GM19397 (cell line): ENCODE measurements around the gene PCSK1N.
"Not testable (repeated sequence)": the region's sequence is repeated elsewhere in the genome, so short reads cannot be mapped to it uniquely, and the experiment has no call there.

Source experiments
- ATAC-seq: cut with Tn5 transposase; IDR thresholded peaks from one replicate; pipeline ENCODE4 v1.9.1; 2021; ENCODE audit warnings: mild to moderate bottlenecking, moderate library complexity; ENCODE audit not compliant: unreplicated experiment

PCSK1N gene

DNA sequence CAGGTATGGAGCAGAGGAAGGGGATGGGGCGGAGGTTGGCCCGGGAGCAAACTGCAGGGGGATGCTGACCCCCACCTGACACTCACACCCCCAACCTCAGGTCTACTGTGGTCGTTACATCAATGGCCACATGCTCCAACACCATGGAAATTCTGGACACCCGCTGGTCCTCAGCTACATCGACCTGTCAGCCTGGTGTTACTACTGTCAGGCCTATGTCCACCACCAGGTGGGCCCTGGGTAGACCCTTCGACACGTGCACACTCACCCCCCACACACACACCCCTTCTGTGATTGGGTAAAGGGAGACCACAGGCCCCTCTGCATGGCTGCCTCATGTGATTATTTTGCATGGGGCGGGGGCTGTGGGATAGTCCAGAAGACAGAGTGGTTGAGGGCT, 11.3 kb downstream of the PCSK1N start:
- ATAC-seq, result no peak

GRCh38 chrX:48823053-48823452, 12.4 kb downstream of the PCSK1N start:
- no peak for ATAC-seq

DNA sequence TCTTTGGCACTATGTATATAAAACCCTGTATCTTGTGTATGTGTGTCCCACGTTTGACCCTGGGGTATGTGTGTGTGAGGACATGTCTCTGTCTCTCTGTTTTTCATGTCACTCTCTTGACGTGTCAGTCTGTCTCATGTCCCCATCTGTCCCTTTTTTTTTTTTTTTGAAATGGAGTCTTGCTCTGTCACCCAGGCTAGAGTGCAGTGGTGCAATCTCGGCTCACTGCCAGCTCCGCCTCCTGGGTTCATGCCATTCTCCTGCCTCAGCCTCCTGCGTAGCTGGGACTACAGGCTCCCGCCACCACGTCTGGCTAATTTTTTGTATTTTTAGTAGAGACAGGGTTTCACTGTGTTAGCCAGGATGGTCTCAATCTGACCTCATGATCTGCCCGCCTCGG, 16.0 kb downstream of the PCSK1N start:
- not testable (repeated sequence) for ATAC-seq

DNA sequence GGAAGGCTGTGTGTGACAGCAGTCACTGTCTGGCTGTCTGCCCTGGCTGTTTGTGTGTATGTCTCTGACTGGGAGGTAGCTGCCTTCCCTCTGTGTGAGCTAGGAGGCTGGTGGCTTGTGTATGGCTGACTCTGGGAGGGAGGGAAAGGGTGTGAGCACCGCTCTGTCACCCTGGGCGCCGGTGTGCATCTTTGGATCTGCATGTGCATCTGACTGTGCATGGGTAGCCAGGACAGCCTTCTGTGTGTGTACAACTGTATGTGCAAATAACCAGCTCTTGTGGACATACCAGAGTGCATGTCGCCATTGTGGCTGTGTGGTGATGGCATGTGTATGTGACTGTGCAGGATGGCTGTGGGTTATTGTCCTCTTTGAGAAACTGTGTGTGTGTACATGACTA, 16.5 kb downstream of the PCSK1N start:
- no peak for ATAC-seq

- ATAC-seq, result no peak
Observed at GRCh38 chrX:48818098-48818497, 17.3 kb downstream of the PCSK1N start.

DNA sequence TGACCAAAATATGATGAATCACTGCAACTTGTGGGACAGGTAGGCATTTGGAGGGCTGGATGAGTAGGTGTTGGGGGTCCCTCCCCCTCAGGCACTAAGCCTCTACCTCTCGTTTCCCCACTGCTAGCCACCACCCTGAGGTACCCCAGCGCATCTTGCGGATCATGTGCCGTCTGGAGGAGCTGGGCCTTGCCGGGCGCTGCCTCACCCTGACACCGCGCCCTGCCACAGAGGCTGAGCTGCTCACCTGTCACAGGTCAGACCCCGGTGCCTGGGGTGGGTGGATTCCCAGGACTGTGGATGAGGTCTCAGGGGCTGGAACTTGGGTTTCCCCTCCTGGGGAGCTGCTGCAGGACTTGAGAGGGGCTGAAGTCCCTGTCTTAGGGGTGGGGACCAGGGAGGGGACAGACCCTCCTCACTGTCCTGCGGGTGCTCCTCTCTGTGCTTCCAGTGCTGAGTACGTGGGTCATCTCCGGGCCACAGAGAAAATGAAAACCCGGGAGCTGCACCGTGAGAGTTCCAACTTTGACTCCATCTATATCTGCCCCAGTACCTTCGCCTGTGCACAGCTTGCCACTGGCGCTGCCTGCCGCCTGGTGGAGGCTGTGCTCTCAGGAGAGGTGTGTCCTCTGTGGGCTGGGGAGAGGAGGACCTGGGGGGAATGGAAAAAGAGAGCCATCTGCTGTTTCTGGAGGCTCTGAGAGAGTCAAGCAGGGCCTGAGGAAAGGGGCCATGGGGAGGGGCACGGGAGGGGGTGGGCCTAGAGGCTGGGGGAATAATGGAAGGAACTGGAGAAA, 19.2 kb downstream of the PCSK1N start:
- no peak for ATAC-seq

GRCh38 chrX:48815266-48815665, 20.1 kb downstream of the PCSK1N start:
- no peak for ATAC-seq

DNA sequence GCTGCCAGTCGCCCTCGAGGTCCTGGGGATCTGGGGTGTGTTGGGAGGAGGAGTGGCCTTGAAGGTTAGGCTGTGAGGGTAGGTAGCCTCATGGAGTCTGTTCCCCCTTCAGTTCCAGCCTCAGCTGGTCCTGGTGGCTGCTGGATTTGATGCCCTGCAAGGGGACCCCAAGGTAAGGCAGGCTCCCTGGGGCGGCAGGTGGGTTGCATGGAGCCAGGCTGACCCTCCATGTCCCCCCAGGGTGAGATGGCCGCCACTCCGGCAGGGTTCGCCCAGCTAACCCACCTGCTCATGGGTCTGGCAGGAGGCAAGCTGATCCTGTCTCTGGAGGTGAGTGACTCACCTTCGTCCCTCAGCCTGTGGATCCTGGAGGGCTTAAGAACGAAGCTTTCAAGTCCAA, 20.7 kb downstream of the PCSK1N start:
- no peak for ATAC-seq

DNA sequence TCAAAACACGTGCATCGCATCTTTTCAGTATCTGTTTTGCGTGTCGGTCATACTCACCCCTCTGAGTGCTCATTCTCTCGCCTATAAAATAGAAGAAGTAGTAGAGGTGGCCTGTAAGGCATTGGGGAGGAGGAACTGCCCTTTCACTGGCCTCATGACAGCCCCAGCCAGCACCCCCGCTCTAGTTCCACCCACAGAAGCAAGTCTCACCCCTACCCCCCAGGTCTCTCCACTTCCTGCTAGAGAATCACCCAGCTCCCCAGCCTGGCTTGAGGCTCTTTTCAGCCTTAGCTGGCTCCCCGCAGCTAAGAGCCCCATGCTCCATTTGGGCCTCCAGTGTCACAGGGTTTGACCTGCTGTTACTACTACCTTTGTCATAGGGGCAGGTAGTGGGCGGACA, 21.8 kb downstream of the PCSK1N start:
- ATAC-seq, result no peak

DNA sequence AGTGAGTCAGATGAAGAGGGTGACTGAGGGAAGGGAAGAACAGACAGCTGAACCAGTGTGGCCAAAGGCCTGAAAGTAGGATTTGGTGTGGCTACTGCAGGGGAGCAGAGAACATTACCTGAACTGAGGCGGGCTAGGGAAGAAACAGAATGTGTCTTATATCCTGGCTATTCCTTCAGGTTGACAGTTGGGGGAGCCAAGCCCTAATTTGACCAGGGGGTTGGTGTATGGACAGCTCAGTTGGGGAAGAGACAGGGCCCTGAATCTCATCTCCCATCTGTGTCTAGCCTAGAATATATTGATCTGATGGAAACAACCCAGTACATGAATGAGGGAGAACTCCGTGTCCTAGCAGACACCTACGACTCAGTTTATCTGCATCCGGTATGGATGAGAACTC, 29.3 kb downstream of the PCSK1N start:
- no peak for ATAC-seq

GRCh38 chrX:48802905-48803200, 32.6 kb downstream of the PCSK1N start:
- no peak for ATAC-seq

DNA sequence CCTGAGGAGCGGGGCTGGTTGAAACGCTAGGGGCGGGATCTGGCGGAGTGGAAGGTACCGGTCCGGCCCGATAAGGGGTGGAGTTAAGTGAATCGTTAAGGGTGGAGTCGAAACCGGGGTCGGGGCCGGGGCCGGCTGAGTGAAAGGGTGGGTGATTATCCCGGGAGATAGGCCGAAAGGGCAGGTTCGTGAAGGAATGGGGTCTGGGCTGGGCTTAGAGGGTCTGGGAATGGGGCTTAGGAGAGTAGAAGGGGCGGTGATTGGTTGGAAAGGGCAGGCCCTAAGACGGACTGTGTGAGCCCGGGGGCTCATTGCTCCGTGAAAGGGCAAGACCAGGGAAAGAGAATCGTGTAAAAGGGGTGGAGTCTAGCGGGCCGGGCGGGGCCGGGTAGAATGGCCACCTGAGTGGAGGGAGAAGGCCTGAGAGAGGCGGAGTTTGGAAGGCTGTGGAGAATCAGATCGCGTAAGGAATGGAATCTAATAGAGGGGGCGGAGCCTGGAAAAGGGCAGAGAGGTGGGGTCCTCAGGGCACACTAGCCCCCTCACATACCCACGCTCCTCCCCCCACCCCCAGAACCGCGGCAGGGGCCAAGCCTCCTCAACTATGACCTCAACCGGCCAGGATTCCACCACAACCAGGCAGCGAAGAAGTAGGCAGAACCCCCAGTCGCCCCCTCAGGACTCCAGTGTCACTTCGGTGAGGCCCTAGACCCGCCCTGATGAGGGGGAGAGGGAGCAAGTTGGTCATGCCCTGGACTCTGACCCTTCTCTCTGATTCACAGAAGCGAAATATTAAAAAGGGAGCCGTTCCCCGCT, 33.1 kb downstream of the PCSK1N start:
- ATAC-seq, result peak; percentile 34

DNA sequence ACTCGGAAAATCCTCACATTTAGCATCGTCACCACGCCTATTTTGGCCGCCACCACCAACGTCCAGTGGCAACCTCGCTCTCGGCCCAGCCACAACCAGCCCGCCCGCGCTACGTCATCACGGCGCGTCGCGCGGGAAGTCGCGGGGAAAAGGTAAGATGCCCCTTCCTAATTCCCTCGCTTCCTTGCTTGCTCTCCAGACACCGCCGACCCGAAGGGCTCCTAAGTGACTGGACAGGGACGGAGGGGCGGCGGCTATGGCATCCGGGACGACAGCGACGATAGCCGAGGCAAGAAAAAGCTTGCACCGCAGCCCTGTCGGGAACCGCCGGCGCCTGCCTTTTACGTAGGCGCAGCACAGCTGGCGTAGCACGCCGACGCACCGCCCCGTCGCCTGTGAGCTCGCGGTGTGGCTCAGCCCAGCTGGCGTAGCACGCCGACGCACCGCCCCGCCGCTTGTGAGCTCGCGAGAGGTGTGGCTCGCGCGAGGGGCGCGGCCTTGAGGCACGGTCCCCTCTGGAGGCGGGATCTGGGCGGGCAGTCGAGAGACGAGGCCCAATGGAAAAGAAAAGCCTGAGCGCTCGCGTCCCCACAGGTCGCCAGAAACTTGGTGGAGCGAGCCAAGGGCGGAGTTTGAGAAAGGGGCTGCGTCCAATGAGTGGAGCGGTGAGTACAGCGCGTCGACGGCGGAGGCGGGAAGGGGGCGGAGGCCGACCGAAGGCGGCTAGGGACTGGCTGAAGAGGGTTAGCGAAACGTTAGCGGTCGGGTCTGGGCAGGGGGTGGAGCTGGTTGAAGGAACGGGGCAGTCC, 33.9 kb downstream of the PCSK1N start, which contains the start of gene HDAC6:
Gene HDAC6, plus strand, starts transcription at position 788 of the 809 bp plus-strand sequence. CDS start 626 bp downstream, outside the sequence.
- peak; percentile 85 for ATAC-seq

GRCh38 chrX:48800574-48801279, 34.7 kb downstream of the PCSK1N start:
- no peak for ATAC-seq

DNA sequence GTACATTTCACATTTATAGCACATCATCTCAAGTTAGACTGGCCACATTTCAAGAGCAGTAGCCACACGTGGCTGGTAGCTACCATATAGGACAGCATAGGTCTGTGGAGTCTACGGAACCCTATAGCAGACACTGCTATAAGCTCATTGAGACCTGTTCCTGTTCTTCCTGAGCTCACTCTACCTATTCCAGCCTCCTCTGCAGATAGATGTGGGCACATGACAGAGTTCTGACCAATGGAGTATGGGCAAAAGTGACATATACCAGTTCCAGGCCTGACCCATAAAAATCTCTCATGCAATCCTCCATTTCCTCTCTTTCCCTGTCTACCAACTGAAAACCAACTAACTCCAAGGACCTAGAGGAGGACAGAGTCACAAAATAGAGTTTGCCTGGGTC, 37.1 kb downstream of the PCSK1N start:
- no peak for ATAC-seq

DNA sequence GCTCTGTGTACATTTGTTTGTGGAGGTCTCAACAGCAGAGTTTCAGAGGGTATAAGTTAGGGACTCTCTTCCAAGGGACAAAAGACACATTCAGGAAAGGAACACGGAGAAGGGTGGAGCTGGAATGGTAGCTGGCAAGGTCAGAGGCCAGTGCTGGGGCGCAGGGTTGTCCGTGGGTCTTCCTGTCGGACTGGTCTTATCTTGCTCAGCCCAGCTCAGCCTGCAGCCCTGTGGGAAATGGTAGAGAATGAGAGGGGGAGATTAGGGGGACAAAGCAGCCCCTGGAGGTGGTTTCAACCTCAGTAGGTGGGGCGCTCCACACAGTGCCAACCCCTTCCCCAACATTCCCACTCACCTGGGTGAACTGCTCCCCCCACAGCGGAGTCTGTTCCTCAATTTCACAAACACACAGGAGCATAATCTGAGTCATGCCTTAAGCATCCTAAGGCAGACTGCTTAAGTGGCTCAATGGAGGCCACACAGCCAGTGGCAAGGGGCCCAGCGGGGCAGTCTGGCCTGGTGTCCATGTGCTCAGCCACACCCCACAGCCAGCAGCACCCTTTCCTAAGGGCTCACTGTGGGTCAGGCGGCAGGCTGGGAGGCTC, 40.4 kb downstream of the PCSK1N start:
- ATAC-seq, result no peak

GRCh38 chrX:48794340-48794910, 41.0 kb downstream of the PCSK1N start:
- ATAC-seq, result no peak

DNA sequence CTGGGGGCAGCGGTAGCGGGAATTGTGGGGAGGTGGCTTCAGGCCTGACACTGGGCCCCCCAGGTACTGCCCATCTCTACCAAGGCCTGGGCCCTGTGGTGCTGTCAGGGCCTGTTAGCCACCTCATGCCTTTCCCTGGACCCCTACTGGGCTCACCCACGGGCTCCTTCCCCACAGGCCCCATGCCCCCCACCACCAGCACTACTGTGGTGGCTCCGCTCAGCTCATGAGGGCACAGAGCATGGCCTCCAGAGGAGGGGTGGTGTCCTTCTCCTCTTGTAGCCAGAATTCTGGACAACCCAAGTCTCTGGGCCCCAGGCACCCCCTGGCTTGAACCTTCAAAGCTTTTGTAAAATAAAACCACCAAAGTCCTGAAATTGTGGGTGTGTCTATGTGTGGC, 41.5 kb downstream of the PCSK1N start:
- no peak for ATAC-seq

DNA sequence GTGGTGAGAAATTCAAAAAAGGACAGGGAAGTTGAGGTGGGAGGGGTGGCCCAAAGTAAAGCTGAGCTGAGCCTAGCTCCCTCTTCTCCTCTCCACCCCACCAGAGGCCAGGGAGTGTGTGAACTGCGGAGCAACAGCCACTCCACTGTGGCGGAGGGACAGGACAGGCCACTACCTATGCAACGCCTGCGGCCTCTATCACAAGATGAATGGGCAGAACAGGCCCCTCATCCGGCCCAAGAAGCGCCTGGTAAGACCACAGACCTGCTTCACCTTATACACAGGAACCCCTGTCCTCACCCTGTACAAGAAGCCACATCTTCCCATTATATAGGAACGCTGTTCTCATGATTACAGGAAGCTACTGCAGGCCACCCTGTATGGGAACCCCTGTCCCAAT, 43.2 kb downstream of the PCSK1N start:
- no peak for ATAC-seq
